Esophagus muscularis mucosa (tissue), 4 donors: ENCODE data around the gene ATG10. TPM values are rescaled to one million over a fixed set of nuclear protein-coding genes. Genes with fewer than 3 reads are reported as not detected.
"Not testable (repeated sequence)": the region's sequence is repeated elsewhere in the genome, so short reads cannot be mapped to it uniquely, and the experiment has no call there.

Experiments
- DNase-seq: peaks from one replicate; pipeline ENCODE4 v3.0.0-alpha.2; 2017; ENCODE audit errors: extremely low spot score
- H3K27ac ChIP-seq, 4 donors: fragments of 200-600 bp; sonication (generic); replicated peaks in 1 of 4; 1 replicate in 3 of 4; 2 replicates in 1 of 4; pipeline ENCODE4 v1.5.1; 2016 to 2019; ENCODE audit warnings: mild to moderate bottlenecking in 1 of 4
- H3K27me3 ChIP-seq, 4 donors: fragments of 200-600 bp; sonication (generic); one replicate each; pipeline versions ENCODE4 v1.5.1 to v1.6.0; 2016 to 2019
- H3K36me3 ChIP-seq, 4 donors: fragments of 200-600 bp; sonication (generic); one replicate each; pipeline ENCODE4 v1.5.1; 2016 to 2019
- H3K4me1 ChIP-seq, 4 donors: fragments of 200-600 bp; sonication (generic); one replicate each; pipeline ENCODE4 v1.5.1; 2016 to 2019
- H3K4me3 ChIP-seq, 4 donors: fragments of 200-600 bp; sonication (generic); 1 replicate in 2 of 4; 2 replicates in 2 of 4; pipeline ENCODE4 v1.5.1; 2016 to 2019; ENCODE audit warnings: mild to moderate bottlenecking in 4 of 4, moderate library complexity in 1 of 4
- H3K9me3 ChIP-seq, 4 donors: fragments of 200-600 bp; sonication (generic); 1 replicate in 3 of 4; 2 replicates in 1 of 4; pipeline ENCODE4 v1.5.1; 2016 to 2019
- EP300 ChIP-seq: sonication (generic); formaldehyde crosslinking; IDR thresholded peaks from one replicate; pipeline ENCODE4 v1.6.1; 2017; ENCODE audit warnings: antibody characterized with exemption
- POLR2A ChIP-seq: fragments of 450-650 bp; IDR thresholded peaks from one replicate; pipeline ENCODE4 v1.6.1; 2017; ENCODE audit warnings: antibody characterized with exemption, moderate library complexity, mild to moderate bottlenecking, low read depth
- POLR2AphosphoS5 ChIP-seq, 2 donors: sonication (generic); formaldehyde crosslinking; IDR thresholded peaks; one replicate each; pipeline ENCODE4 v1.6.1; 2017; ENCODE audit warnings: antibody characterized with exemption in 2 of 2
- WGBS: methylation state at CpG from one replicate; pipeline ENCODE4 v1.1.5; 2018; 5-methylcytosine and 5-hydroxymethylcytosine counted together
- intact Hi-C: fragments of 100-400 bp; cut with DNase I; formaldehyde crosslinking; loops from one replicate; pipeline ENCODE4 v1.15.1; 2023
- total RNA-seq, 4 donors: library from RNA; depleted of rRNA; stranded (reverse); fragments of >200 nt; gene quantifications; one replicate each; pipeline versions ENCODE4 v1.1.0 to v1.2.1, GENCODE V29; 2016
- TF ChIP-seq, protein P1 (sequence below), 3 experiments: fragments of 200-600 bp in 2 of 3; fragments of 450-650 bp in 1 of 3; sonication (generic) in 2 of 3; IDR thresholded peaks; one replicate each; pipeline ENCODE4 v1.5.1; 2017 to 2019; ENCODE audit warnings: antibody characterized with exemption in 3 of 3, mild to moderate bottlenecking in 2 of 3, moderate library complexity in 1 of 3

ATG10 gene
- total RNA-seq, 4 donors from 2014 or later, result 5.2 to 9.1 (median 7.3) TPM

GRCh38 chr5:82119889-82120288, 148.1 kb downstream of the ATG10 start:
- TF ChIP-seq, protein P1, sequence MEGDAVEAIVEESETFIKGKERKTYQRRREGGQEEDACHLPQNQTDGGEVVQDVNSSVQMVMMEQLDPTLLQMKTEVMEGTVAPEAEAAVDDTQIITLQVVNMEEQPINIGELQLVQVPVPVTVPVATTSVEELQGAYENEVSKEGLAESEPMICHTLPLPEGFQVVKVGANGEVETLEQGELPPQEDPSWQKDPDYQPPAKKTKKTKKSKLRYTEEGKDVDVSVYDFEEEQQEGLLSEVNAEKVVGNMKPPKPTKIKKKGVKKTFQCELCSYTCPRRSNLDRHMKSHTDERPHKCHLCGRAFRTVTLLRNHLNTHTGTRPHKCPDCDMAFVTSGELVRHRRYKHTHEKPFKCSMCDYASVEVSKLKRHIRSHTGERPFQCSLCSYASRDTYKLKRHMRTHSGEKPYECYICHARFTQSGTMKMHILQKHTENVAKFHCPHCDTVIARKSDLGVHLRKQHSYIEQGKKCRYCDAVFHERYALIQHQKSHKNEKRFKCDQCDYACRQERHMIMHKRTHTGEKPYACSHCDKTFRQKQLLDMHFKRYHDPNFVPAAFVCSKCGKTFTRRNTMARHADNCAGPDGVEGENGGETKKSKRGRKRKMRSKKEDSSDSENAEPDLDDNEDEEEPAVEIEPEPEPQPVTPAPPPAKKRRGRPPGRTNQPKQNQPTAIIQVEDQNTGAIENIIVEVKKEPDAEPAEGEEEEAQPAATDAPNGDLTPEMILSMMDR (IDR thresholded peaks at IDR 0.05), result no peak
- Histone ChIP-seq H3K36me3 (no peaks in the 10 kb centered on the region), H3K4me3 (no peak overlapping the region), H3K9me3 (no peaks in the 10 kb centered on the region), H3K27ac (no peak overlapping the region), H3K27me3 (no peaks in the 10 kb centered on the region), H3K4me1 (no peaks in the 10 kb centered on the region)
- WGBS, result 95% methylated on average over 4 of the region's 4 CpGs
- intact Hi-C loops, result no loop called here
- no peak for DNase-seq

DNA sequence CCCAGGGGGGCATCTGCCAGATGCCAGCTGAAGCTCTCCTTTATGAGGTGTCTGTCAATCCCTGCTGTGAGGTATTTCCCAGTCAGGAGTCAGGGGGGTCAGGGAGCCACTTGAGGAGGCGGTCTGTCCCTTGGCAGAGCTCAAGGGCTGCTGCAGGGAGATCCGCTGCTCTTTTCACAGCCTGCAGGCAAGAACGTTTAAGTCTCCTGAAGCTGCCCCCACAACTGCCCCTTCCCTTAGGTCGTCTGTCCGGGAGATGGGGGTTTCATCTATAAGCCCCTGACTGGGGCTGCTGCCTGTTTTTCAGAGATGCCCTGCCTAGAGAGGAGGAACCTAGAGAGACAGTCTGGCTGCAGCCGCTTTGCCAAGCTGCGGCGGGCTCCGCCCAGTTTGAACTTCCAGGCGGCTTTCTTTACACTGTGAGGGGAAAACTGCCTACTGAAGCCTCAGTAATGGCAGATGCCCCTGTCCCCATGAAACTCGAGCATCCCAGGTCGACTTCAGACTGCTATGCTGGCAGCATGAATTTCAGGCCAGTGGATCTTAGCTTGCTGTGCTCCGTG, 158.0 kb downstream of the ATG10 start:
- Histone ChIP-seq H3K4me3 (no peak overlapping the region), H3K27me3 (no peaks in the 10 kb centered on the region), H3K36me3 (no peaks in the 10 kb centered on the region), H3K4me1 (no peaks in the 10 kb centered on the region), H3K9me3 (no peaks in the 10 kb centered on the region), H3K27ac (no peak overlapping the region)
- intact Hi-C loops, result no loop called here
- TF ChIP-seq POLR2A (no peak), EP300 (no peak), POLR2AphosphoS5 (IDR thresholded peaks at IDR 0.05) (no peak)
- TF ChIP-seq, protein P1 (IDR thresholded peaks at IDR 0.05), result no peak
- 68% methylated on average over 5 of the region's 13 CpGs for WGBS
- DNase-seq, result no peak

GRCh38 chr5:82130602-82131001, 158.8 kb downstream of the ATG10 start:
- TF ChIP-seq POLR2AphosphoS5 (IDR thresholded peaks at IDR 0.05), result no peak
- TF ChIP-seq EP300, result no peak
- TF ChIP-seq POLR2A, result no peak
- TF ChIP-seq, protein P1 (IDR thresholded peaks at IDR 0.05), result no peak
- DNase-seq, result no peak
- H3K4me1 ChIP-seq, result no peaks in the 10 kb centered on the region
- H3K27ac ChIP-seq, result no peak overlapping the region
- WGBS, result 95% methylated on average over 6 of the region's 6 CpGs
- H3K36me3 ChIP-seq, result no peaks in the 10 kb centered on the region
- intact Hi-C loops, result no loop called here
- no peak overlapping the region for H3K4me3 ChIP-seq
- H3K9me3 ChIP-seq, result peaks cover 0 to 6% (median 0%) of the 10 kb centered on the region in 4 donors
- H3K27me3 ChIP-seq, result no peaks in the 10 kb centered on the region

DNA sequence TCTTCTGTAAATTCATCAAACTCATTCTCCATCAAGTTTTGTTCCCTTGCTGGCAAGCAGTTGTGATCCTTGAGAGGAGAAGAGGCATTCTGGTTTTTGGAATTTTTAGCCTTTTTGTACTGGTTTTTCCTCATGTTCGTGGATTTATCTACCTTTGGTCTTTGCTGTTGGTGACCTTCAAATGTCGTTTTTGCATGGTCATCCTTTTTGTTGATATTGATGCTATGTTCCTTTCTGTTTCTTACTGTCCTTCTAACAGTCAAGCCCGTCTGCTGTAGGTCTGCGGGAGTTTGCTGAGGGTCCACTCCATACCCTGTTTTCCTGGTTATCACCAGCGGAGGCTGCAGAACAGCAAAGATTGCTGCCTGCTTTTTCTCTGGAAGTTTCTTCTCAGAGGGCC, 165.4 kb downstream of the ATG10 start:
- no peaks in the 10 kb centered on the region for H3K27me3 ChIP-seq
- peaks cover 0 to 6% (median 0%) of the 10 kb centered on the region in 4 donors for H3K9me3 ChIP-seq
- no peak overlapping the region for H3K27ac ChIP-seq
- no peak overlapping the region for H3K4me3 ChIP-seq
- H3K36me3 ChIP-seq, result no peaks in the 10 kb centered on the region
- no peak for DNase-seq
- intact Hi-C loops, result no loop called here
- TF ChIP-seq POLR2AphosphoS5 (IDR thresholded peaks at IDR 0.05), result no peak
- TF ChIP-seq, protein P1 (IDR thresholded peaks at IDR 0.05), result no peak
- TF ChIP-seq POLR2A, result no peak
- TF ChIP-seq EP300, result no peak
- H3K4me1 ChIP-seq, result no peaks in the 10 kb centered on the region
- 99% methylated on average over 5 of the region's 5 CpGs for WGBS

- H3K4me3 ChIP-seq, H3K27ac ChIP-seq, intact Hi-C loops, H3K27me3 ChIP-seq, H3K4me1 ChIP-seq, DNase-seq, H3K9me3 ChIP-seq, H3K36me3 ChIP-seq: not testable (repeated sequence)
- WGBS, result no CpG with 5 or more reads among the region's 33 CpGs
These were observed 168.0 kb downstream of the ATG10 start for GRCh38 chr5:82139837-82140236.
